Duodenal mucosa (tissue), 2 donors: Measurements from ENCODE around the gene GPR180.

Source experiments
- H3K27ac ChIP-seq: one replicate; pipeline ENCODE4 v1.7.0; 2013; ENCODE audit warnings: low read depth, low read length
- H3K27me3 ChIP-seq, 2 donors: one replicate each; pipeline ENCODE4 v1.7.0; 2013; ENCODE audit warnings: low read length in 2 of 2, control low read depth in 1 of 2; ENCODE audit not compliant: insufficient read depth in 2 of 2, control insufficient read depth in 1 of 2
- H3K36me3 ChIP-seq, 2 donors: one replicate each; pipeline ENCODE4 v1.7.0; 2013; ENCODE audit warnings: low read length in 2 of 2, control low read depth in 1 of 2; ENCODE audit not compliant: insufficient read depth in 2 of 2, control insufficient read depth in 1 of 2
- H3K4me1 ChIP-seq, 2 donors: one replicate each; pipeline ENCODE4 v1.7.0; 2013; ENCODE audit warnings: low read length in 2 of 2, control low read depth in 1 of 2; ENCODE audit not compliant: insufficient read depth in 2 of 2, control insufficient read depth in 1 of 2
- H3K4me3 ChIP-seq, 2 donors: one replicate each; pipeline ENCODE4 v1.7.0; 2013; ENCODE audit warnings: low read length in 2 of 2, low read depth in 1 of 2
- H3K9ac ChIP-seq, 2 donors: one replicate each; pipeline ENCODE4 v1.7.0; 2013; ENCODE audit warnings: low read length in 2 of 2, low read depth in 1 of 2
- H3K9me3 ChIP-seq, 2 donors: one replicate each; pipeline ENCODE4 v1.7.0; 2013; ENCODE audit warnings: low read length in 2 of 2, control low read depth in 1 of 2; ENCODE audit not compliant: control insufficient read depth in 1 of 2

The GPR180 gene

GRCh38 chr13:94679614-94680013 lies 78.0 kb downstream of the GPR180 start:
- no peaks in the 10 kb centered on the region for H3K4me1 ChIP-seq
- no peaks in the 10 kb centered on the region for H3K36me3 ChIP-seq
- no peaks in the 10 kb centered on the region for H3K9me3 ChIP-seq
- H3K27me3 ChIP-seq = peaks cover 7 to 10% of the 10 kb centered on the region in 2 donors
- H3K4me3 ChIP-seq = no peak overlapping the region
- no peak overlapping the region for H3K9ac ChIP-seq
- no peak overlapping the region for H3K27ac ChIP-seq

GRCh38 chr13:94682229-94682628 lies 80.6 kb downstream of the GPR180 start:
- Histone ChIP-seq H3K4me3 (no peak overlapping the region), H3K27me3 (peaks cover 7% of the 10 kb centered on the region in 2 donors), H3K4me1 (no peaks in the 10 kb centered on the region), H3K9ac (no peak overlapping the region), H3K36me3 (no peaks in the 10 kb centered on the region), H3K27ac (no peak overlapping the region), H3K9me3 (no peaks in the 10 kb centered on the region)

GRCh38 chr13:94683409-94683808 lies 81.8 kb downstream of the GPR180 start:
- Histone ChIP-seq H3K9ac (no peak overlapping the region), H3K27ac (no peak overlapping the region), H3K36me3 (no peaks in the 10 kb centered on the region), H3K27me3 (peaks cover 2 to 7% of the 10 kb centered on the region in 2 donors), H3K4me3 (no peak overlapping the region), H3K4me1 (no peaks in the 10 kb centered on the region), H3K9me3 (no peaks in the 10 kb centered on the region)
